Measurements from ENCODE around the gene CCDC194.

CCDC194 gene

GRCh38 chr19:17393914-17394313 lies at the start of gene CCDC194:
TSS of gene CCDC194 (minus strand) at chr19:17394196. CDS start at chr19:17394158, 38 bp downstream.
- DNase-seq: no peak

GRCh38 chr19:17441241-17442021 lies 47.4 kb upstream of the CCDC194 start:
- peak; percentile 43 for DNase-seq

- no peak for DNase-seq
These were observed 42.9 kb upstream of the CCDC194 start for GRCh38 chr19:17436874-17437267.

GRCh38 chr19:17436094-17436873 lies 42.3 kb upstream of the CCDC194 start:
- no peak for DNase-seq

- DNase-seq: no peak
These were observed 41.2 kb upstream of the CCDC194 start for GRCh38 chr19:17435218-17435617.

- DNase-seq: no peak
These were observed 37.4 kb upstream of the CCDC194 start for GRCh38 chr19:17431417-17431816.

- DNase-seq: no peak
These were observed 35.7 kb upstream of the CCDC194 start for GRCh38 chr19:17429641-17430113.

- peak; percentile 88 for DNase-seq
These were observed 30.9 kb upstream of the CCDC194 start for GRCh38 chr19:17424743-17425365.

- no peak for DNase-seq
These were observed 29.6 kb upstream of the CCDC194 start for GRCh38 chr19:17423429-17424208.

- DNase-seq: no peak
These were observed 27.9 kb upstream of the CCDC194 start for GRCh38 chr19:17421942-17422341.

GRCh38 chr19:17420475-17420924 lies 26.5 kb upstream of the CCDC194 start:
- DNase-seq: peak; percentile 48

GRCh38 chr19:17419621-17420474 lies 25.9 kb upstream of the CCDC194 start, which contains the start of gene MVB12A:
TSS of gene MVB12A (plus strand) at chr19:17420047. CDS start at chr19:17420136, 89 bp downstream.
- peak; percentile 99 for DNase-seq

- peak; percentile 35 for DNase-seq
These were observed 25.2 kb upstream of the CCDC194 start for GRCh38 chr19:17419154-17419620.

GRCh38 chr19:17418710-17419109 lies 24.7 kb upstream of the CCDC194 start:
- DNase-seq: no peak

GRCh38 chr19:17415121-17415520 lies 21.1 kb upstream of the CCDC194 start:
- DNase-seq: peak; percentile 31

- no peak for DNase-seq
These were observed 20.1 kb upstream of the CCDC194 start for GRCh38 chr19:17414097-17414496.

- DNase-seq: peak; percentile 21
These were observed 17.8 kb upstream of the CCDC194 start for GRCh38 chr19:17411801-17412200.

- DNase-seq: no peak
These were observed 16.0 kb upstream of the CCDC194 start for GRCh38 chr19:17409990-17410389.

GRCh38 chr19:17406887-17407196 lies 12.8 kb upstream of the CCDC194 start:
- no peak for DNase-seq

GRCh38 chr19:17406046-17406886 lies 12.3 kb upstream of the CCDC194 start:
- DNase-seq: no peak
